HCT116 (cell line): ENCODE measurements around the gene GMPR2.

Experiments
- ATF3 ChIP-seq: IDR thresholded peaks from 2 replicates; pipeline ENCODE4 v1.6.1; 2012
- CEBPB ChIP-seq: IDR thresholded peaks from 2 replicates; pipeline ENCODE4 v1.6.1; 2012; ENCODE audit warnings: low read depth
- CTCF ChIP-seq, 3 experiments: fragments of 200-600 bp in 1 of 3; sonication (generic) in 1 of 3; IDR thresholded peaks in 2 of 3; conservative IDR thresholded peaks in 1 of 3; 2 replicates each; pipeline ENCODE4 v1.5.1; 2012 to 2017; ENCODE audit warnings: low read depth in 2 of 3, low read length in 2 of 3, antibody characterized with exemption in 1 of 3, borderline replicate concordance in 1 of 3, control low read depth in 1 of 3, mild to moderate bottlenecking in 1 of 3, mixed read lengths in 1 of 3, mixed run types in 1 of 3, moderate library complexity in 1 of 3; ENCODE audit not compliant: insufficient read depth in 1 of 3
- EZH2 ChIP-seq: fragments of 200-600 bp; sonication (generic); IDR thresholded peaks from 2 replicates; pipeline ENCODE4 v1.6.1; 2017; ENCODE audit warnings: antibody characterized with exemption, mixed run types
- EZH2phosphoT487 ChIP-seq: fragments of 200-600 bp; IDR thresholded peaks from 2 replicates; pipeline ENCODE4 v1.6.1; 2018; ENCODE audit warnings: antibody characterized with exemption, borderline replicate concordance
- JUND ChIP-seq: IDR thresholded peaks from 2 replicates; pipeline ENCODE4 v1.6.1; 2012
- POLR2A ChIP-seq: IDR thresholded peaks from 2 replicates; pipeline ENCODE4 v1.7.0; 2011; ENCODE audit warnings: borderline replicate concordance; ENCODE audit not compliant: insufficient read depth, insufficient read length; ENCODE audit errors: extremely low read depth
- RAD21 ChIP-seq: IDR thresholded peaks from 2 replicates; pipeline ENCODE4 v1.6.1; 2012; ENCODE audit warnings: low read depth, mild to moderate bottlenecking
- SP1 ChIP-seq: IDR thresholded peaks from 2 replicates; pipeline ENCODE4 v1.6.1; 2012; ENCODE audit warnings: low read depth
- SRF ChIP-seq: IDR thresholded peaks from 2 replicates; pipeline ENCODE4 v1.6.1; 2012; ENCODE audit warnings: low read depth
- YY1 ChIP-seq: IDR thresholded peaks from 2 replicates; pipeline ENCODE4 v1.6.1; 2011; ENCODE audit warnings: low read length, low read depth, moderate library complexity, mild to moderate bottlenecking; ENCODE audit not compliant: insufficient replicate concordance; ENCODE audit errors: extremely low read depth
- ZBTB33 ChIP-seq: IDR thresholded peaks from 2 replicates; pipeline ENCODE4 v1.6.1; 2011; ENCODE audit warnings: mild to moderate bottlenecking, low read length, moderate library complexity; ENCODE audit not compliant: insufficient replicate concordance; ENCODE audit errors: extremely low read depth

- TF ChIP-seq CTCF (IDR thresholded peaks at IDR 0.05 in 2 of 3, conservative IDR thresholded peaks at IDR 0.05 in 1 of 3; ENCODE audit: borderline replicate concordance in 1 of 3, insufficient read depth in 1 of 3, low read depth in 2 of 3, low read length in 2 of 3): no peak
- no peak for TF ChIP-seq POLR2A
- TF ChIP-seq CEBPB: no peak
- no peak for TF ChIP-seq EZH2
- no peak for TF ChIP-seq SRF
- TF ChIP-seq YY1: no peak
- TF ChIP-seq ATF3: no peak
- no peak for TF ChIP-seq ZBTB33
- TF ChIP-seq RAD21: no peak
- no peak for TF ChIP-seq SP1
- no peak for TF ChIP-seq JUND
- no peak for TF ChIP-seq EZH2phosphoT487
Measured at GRCh38 chr14:24259282-24260025, 26.7 kb downstream of the GMPR2 start.
